ENCODE results near the gene MYO1H.
"Not testable (repeated sequence)": the region's sequence is repeated elsewhere in the genome, so short reads cannot be mapped to it uniquely, and the experiment has no call there.

The MYO1H gene

DNA sequence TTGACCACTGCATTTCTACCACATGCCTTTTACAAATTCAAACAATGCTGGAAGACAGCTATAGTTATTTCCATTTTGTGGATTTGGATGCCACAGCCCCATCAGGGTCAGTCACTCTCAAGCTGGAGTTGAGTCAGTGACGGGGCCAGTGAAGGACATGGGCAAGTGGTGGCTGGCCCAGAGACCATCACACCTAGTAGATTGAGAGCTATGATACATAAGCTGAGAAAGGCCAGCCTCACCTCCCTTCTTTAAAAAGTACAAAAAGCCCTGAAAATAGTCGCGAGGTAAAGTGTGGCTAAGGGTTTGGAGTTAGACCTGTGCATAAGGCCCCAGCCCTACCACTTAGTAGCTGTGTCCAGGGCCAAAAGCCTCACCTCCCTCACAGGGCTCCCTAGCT, 125.3 kb downstream of the MYO1H start:
- no peaks in the 10 kb centered on the region for H3K27me3 Mint-ChIP-seq (ENCODE audit: low read depth)
- DNase-seq (ENCODE audit: low spot score): no peak
- H3K4me1 Mint-ChIP-seq (ENCODE audit: low read depth): peaks cover 15% of the 10 kb centered on the region
- no peak overlapping the region for H3K27ac Mint-ChIP-seq
- H3K4me3 Mint-ChIP-seq: no peak overlapping the region
- no peaks in the 10 kb centered on the region for H3K9me3 Mint-ChIP-seq
- H3K36me3 Mint-ChIP-seq (ENCODE audit: low read depth): peaks cover 15% of the 10 kb centered on the region

DNA sequence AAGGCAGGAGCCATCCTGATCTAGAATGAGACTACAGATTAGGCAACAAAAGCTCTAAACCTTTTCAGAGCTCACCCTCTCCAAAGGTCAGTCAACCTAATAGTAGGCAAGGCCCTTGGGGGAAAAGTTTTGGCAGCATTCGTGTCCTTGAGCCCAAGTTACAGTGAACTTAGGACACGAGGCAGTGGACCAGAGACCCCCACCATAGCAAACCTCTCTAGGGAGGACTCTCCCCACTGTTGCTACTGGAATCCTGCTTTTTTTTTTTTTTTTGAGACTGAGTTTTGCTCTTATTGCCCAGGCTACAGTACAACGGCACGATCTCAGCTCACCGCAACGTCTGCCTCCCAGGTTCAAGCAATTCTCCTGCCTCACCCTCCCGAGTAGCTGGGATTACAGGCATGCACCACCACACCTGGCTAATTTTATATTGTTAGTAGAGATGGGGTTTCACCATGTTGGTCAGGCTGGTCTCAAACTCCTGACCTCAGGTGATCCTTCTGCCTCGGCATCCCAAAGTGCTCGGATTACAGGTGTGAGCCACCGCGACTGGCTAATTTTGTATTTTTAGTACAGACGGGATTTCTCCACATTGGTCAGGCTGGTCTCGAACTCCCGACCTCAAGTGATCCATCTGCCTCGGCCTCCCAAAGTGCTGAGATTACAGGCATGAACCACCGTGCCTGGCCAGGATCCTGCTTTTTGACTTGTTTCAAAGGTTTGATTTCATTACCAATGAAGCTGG, 126.0 kb downstream of the MYO1H start:
- H3K27me3 Mint-ChIP-seq (ENCODE audit: low read depth); DNase-seq (ENCODE audit: low spot score); H3K27ac Mint-ChIP-seq; H3K4me3 Mint-ChIP-seq; H3K9me3 Mint-ChIP-seq: not testable (repeated sequence)
- Mint-ChIP-seq H3K36me3 (ENCODE audit: low read depth) (peaks cover 12% of the 10 kb centered on the region), H3K4me1 (ENCODE audit: low read depth) (peaks cover 17% of the 10 kb centered on the region)

DNA sequence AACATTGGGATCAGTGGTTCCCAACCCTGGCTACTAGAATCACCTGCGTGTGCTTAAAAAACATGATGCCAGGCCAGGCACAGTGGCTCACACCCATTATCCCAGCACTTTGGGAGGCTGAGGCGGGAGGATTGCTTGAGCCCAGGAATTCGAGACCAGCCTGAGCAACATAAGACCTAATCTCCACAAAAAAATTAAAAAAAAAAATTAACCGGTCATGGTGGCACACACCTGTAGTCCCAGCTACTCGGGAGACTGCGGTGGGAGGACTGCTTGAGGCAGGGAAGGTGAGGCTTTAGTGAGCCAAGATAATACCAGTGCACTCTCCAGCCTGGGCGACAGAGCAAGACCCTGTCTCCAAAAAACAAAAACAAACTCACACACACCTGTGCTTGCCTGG, 127.4 kb downstream of the MYO1H start:
- no peak overlapping the region for H3K27ac Mint-ChIP-seq
- H3K4me3 Mint-ChIP-seq: no peak overlapping the region
- H3K4me1 Mint-ChIP-seq (ENCODE audit: low read depth): peaks cover 21% of the 10 kb centered on the region
- no peaks in the 10 kb centered on the region for H3K9me3 Mint-ChIP-seq
- peaks cover 8% of the 10 kb centered on the region for H3K36me3 Mint-ChIP-seq (ENCODE audit: low read depth)
- H3K27me3 Mint-ChIP-seq (ENCODE audit: low read depth): no peaks in the 10 kb centered on the region
- DNase-seq (ENCODE audit: low spot score): no peak

DNA sequence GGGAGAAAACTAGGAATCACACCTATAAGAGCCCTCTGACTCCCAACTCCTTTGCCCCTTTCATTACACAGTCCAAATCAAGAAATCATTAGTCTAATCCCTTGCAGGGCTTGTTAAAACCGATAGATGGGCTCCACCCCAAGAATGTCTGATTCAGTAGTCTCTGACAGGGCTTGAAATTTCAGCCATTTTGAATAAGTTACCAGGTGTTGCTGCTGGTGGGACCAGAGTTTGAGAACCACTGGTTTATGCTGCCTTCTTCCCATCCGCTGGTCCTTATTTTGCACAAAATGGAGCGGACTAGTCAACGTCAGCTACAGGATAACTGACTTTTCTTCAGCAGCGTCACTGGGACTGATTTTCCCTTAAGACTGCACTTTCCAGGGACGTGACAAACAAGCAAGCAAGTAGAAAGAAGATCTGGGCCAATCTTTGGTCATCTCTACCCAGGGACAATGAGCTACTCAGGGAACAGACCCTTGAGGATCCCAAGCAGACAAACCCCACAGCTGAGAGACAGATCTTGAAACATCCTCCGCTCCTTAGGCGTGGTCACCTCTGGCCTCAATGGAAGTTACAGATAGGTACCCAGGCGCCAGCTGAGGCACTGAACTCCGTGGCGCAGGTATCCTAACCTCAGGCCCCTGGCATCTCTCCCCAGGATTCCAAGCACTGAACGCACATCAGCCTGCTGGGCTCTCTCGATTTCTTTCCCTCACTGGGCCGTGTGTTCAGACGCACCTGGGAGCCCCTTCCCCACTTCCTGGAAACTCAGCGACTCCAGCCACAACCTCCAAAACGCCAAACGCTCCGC, 128.5 kb downstream of the MYO1H start:
- no peak for DNase-seq (ENCODE audit: low spot score)
- Mint-ChIP-seq H3K4me1 (ENCODE audit: low read depth) (peaks cover 21% of the 10 kb centered on the region), H3K27ac (peak overlapping the region; percentile 95), H3K27me3 (ENCODE audit: low read depth) (no peaks in the 10 kb centered on the region), H3K36me3 (ENCODE audit: low read depth) (peaks cover 8% of the 10 kb centered on the region), H3K4me3 (peak overlapping the region; percentile 97), H3K9me3 (no peaks in the 10 kb centered on the region)

GRCh38 chr12:109476807-109477184, 129.1 kb downstream of the MYO1H start:
- Mint-ChIP-seq H3K27ac (peak overlapping the region; percentile 95), H3K9me3 (no peaks in the 10 kb centered on the region), H3K36me3 (ENCODE audit: low read depth) (peaks cover 8% of the 10 kb centered on the region), H3K27me3 (ENCODE audit: low read depth) (no peaks in the 10 kb centered on the region), H3K4me1 (ENCODE audit: low read depth) (peaks cover 21% of the 10 kb centered on the region), H3K4me3 (peak overlapping the region; percentile 97)
- no peak for DNase-seq (ENCODE audit: low spot score)

GRCh38 chr12:109477185-109477962, 129.7 kb downstream of the MYO1H start, which contains the start of the genes KCTD10 and UBE3B:
Gene KCTD10, minus strand, starts transcription at chr12:109477300. Its CDS starts 38 bp downstream, at chr12:109477262.
Gene UBE3B, plus strand, starts transcription at chr12:109477634. Its CDS starts 5,918 bp downstream, at chr12:109483552.
- H3K27ac Mint-ChIP-seq: peak within 1 kb of the TSS; percentile 95
- H3K27me3 Mint-ChIP-seq (ENCODE audit: low read depth): no peaks in the 10 kb centered on the region
- H3K9me3 Mint-ChIP-seq: no peaks in the 10 kb centered on the region
- peaks cover 8% of the 10 kb centered on the region for H3K36me3 Mint-ChIP-seq (ENCODE audit: low read depth)
- peak; percentile 84 for DNase-seq (ENCODE audit: low spot score)
- H3K4me3 Mint-ChIP-seq: peak within 1 kb of the TSS; percentile 97
- peaks cover 21% of the 10 kb centered on the region for H3K4me1 Mint-ChIP-seq (ENCODE audit: low read depth)

DNA sequence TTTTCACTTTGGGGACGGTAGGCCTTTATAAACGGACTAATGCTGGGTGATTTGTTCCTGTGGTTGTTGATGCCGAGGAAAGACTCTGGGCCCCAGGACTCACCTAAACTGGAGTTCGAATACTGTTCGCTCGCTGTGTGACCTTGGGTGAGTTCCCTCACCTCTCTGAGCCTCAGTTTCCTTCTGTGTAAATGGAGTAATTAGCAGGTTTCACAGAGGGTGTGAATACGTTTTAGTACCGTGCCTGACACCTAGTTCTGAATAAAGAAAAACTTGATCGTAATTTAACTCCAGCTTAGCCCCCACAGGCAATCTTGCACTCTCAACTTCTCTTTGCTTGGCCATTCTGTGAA, 130.2 kb downstream of the MYO1H start:
- Mint-ChIP-seq H3K9me3 (no peaks in the 10 kb centered on the region), H3K4me1 (ENCODE audit: low read depth) (peaks cover 21% of the 10 kb centered on the region), H3K36me3 (ENCODE audit: low read depth) (peaks cover 8% of the 10 kb centered on the region), H3K27ac (peak overlapping the region; percentile 95), H3K4me3 (peak overlapping the region; percentile 97), H3K27me3 (ENCODE audit: low read depth) (no peaks in the 10 kb centered on the region)
- DNase-seq (ENCODE audit: low spot score): no peak

DNA sequence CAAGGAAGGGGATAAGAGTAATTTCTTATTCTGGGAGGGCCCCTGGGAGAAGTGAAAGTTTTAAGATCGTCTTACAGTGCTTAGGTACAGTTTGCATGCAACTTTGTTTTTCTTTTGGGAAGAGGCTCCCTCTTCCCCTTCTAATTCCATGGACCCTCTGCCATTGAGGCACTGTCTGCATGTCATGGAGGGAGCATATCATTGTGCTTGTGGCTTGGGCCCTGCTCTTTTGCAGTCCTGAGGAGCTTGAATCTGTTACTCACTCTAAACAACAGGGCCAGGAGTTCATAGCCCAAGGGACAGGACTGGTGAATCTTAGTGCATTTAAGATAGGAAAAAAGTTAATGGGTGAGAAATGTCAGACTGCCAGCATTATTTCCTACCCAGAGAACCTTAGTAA, 132.1 kb downstream of the MYO1H start:
- Mint-ChIP-seq H3K4me3 (no peak overlapping the region), H3K4me1 (ENCODE audit: low read depth) (peaks cover 19% of the 10 kb centered on the region), H3K27me3 (ENCODE audit: low read depth) (no peaks in the 10 kb centered on the region), H3K9me3 (no peaks in the 10 kb centered on the region), H3K27ac (no peak overlapping the region), H3K36me3 (ENCODE audit: low read depth) (peaks cover 10% of the 10 kb centered on the region)
- DNase-seq (ENCODE audit: low spot score): no peak

GRCh38 chr12:109480356-109480755, 132.7 kb downstream of the MYO1H start:
- DNase-seq (ENCODE audit: low spot score): no peak
- H3K9me3 Mint-ChIP-seq: no peaks in the 10 kb centered on the region
- H3K4me3 Mint-ChIP-seq: no peak overlapping the region
- H3K27ac Mint-ChIP-seq: no peak overlapping the region
- no peaks in the 10 kb centered on the region for H3K27me3 Mint-ChIP-seq (ENCODE audit: low read depth)
- peaks cover 19% of the 10 kb centered on the region for H3K4me1 Mint-ChIP-seq (ENCODE audit: low read depth)
- peaks cover 14% of the 10 kb centered on the region for H3K36me3 Mint-ChIP-seq (ENCODE audit: low read depth)

GRCh38 chr12:109481863-109482262, 134.2 kb downstream of the MYO1H start:
- no peak overlapping the region for H3K27ac Mint-ChIP-seq
- DNase-seq (ENCODE audit: low spot score): no peak

GRCh38 chr12:109482491-109482890, 134.8 kb downstream of the MYO1H start:
- H3K4me1 Mint-ChIP-seq (ENCODE audit: low read depth): peaks cover 6% of the 10 kb centered on the region
- no peak for DNase-seq (ENCODE audit: low spot score)
- H3K27ac Mint-ChIP-seq: no peak overlapping the region
- no peak overlapping the region for H3K4me3 Mint-ChIP-seq
- peaks cover 17% of the 10 kb centered on the region for H3K36me3 Mint-ChIP-seq (ENCODE audit: low read depth)
- no peaks in the 10 kb centered on the region for H3K9me3 Mint-ChIP-seq
- no peaks in the 10 kb centered on the region for H3K27me3 Mint-ChIP-seq (ENCODE audit: low read depth)

More at GRCh38 chr12:109481863-109482262, 134.2 kb downstream of the MYO1H start:
- Mint-ChIP-seq H3K36me3 (ENCODE audit: low read depth) (peaks cover 15% of the 10 kb centered on the region), H3K27me3 (ENCODE audit: low read depth) (no peaks in the 10 kb centered on the region), H3K4me3 (no peak overlapping the region), H3K4me1 (ENCODE audit: low read depth) (peaks cover 7% of the 10 kb centered on the region), H3K9me3 (no peaks in the 10 kb centered on the region)

- Mint-ChIP-seq H3K27me3 (ENCODE audit: low read depth) (no peaks in the 10 kb centered on the region), H3K4me1 (ENCODE audit: low read depth) (peaks cover 6% of the 10 kb centered on the region), H3K36me3 (ENCODE audit: low read depth) (peaks cover 19% of the 10 kb centered on the region), H3K27ac (no peak overlapping the region), H3K4me3 (no peak overlapping the region), H3K9me3 (no peaks in the 10 kb centered on the region)
- no peak for DNase-seq (ENCODE audit: low spot score)
Observed at GRCh38 chr12:109482894-109483293, 135.2 kb downstream of the MYO1H start.

DNA sequence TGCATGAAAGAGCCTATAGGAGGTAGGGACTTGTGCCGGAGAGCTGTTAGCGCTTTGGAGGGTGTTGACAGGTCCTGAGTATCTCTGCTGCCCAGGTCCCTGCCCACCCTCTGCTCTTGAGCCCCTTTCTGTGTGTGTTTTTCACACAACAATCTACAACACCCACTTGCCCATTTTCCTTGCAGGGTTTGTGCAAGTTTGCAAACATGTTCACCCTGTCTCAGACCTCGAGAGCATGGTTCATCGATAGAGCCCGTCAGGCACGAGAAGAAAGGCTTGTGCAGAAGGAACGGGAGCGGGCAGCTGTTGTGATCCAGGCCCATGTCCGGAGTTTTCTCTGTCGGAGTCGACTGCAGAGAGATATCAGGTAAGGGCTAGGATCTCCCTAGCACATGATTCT, 135.6 kb downstream of the MYO1H start:
- no peak for DNase-seq (ENCODE audit: low spot score)
- no peaks in the 10 kb centered on the region for H3K27me3 Mint-ChIP-seq (ENCODE audit: low read depth)
- peaks cover 19% of the 10 kb centered on the region for H3K36me3 Mint-ChIP-seq (ENCODE audit: low read depth)
- no peak overlapping the region for H3K4me3 Mint-ChIP-seq
- peaks cover 5% of the 10 kb centered on the region for H3K4me1 Mint-ChIP-seq (ENCODE audit: low read depth)
- H3K27ac Mint-ChIP-seq: no peak overlapping the region
- H3K9me3 Mint-ChIP-seq: no peaks in the 10 kb centered on the region

DNA sequence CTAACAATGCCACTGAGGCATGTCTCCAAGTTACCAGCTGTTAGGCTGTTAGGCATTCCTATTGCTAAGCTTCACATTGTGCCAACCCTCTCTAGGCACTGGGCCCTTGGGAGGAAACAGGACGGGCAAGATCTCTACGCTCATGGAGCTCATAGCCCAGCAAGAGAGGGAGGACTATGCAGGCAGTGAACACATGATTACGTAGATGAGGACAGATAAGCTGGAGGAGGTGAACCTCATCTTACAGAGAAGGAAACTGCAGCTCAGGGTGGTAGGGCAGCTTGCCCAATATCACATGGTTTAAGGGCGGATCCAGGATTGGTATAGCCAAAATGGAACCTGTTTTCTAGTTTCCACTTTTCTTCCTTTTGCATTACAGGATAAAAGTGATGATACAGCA, 137.5 kb downstream of the MYO1H start:
- Mint-ChIP-seq H3K27ac (no peak overlapping the region), H3K4me1 (ENCODE audit: low read depth) (no peaks in the 10 kb centered on the region), H3K9me3 (no peaks in the 10 kb centered on the region), H3K4me3 (no peak overlapping the region), H3K27me3 (ENCODE audit: low read depth) (no peaks in the 10 kb centered on the region), H3K36me3 (ENCODE audit: low read depth) (peaks cover 29% of the 10 kb centered on the region)
- no peak for DNase-seq (ENCODE audit: low spot score)

Data from T-helper 2 cell treated with Interferon-gamma antibody and Interleukin-4, amounts not matched to agents 5 μg/mL and 100 μg/mL, for 36 hours (primary cell).